Retina (tissue), 1 donor: Measurements from ENCODE around the gene SLC38A11.

ENCODE experiments used
- DNase-seq: peaks from one replicate; pipeline ENCODE4 v3.0.0-alpha.2; 2016

The SLC38A11 gene

GRCh38 chr2:164913640-164914350 is 41.5 kb downstream of the SLC38A11 start:
- no peak for DNase-seq

DNA sequence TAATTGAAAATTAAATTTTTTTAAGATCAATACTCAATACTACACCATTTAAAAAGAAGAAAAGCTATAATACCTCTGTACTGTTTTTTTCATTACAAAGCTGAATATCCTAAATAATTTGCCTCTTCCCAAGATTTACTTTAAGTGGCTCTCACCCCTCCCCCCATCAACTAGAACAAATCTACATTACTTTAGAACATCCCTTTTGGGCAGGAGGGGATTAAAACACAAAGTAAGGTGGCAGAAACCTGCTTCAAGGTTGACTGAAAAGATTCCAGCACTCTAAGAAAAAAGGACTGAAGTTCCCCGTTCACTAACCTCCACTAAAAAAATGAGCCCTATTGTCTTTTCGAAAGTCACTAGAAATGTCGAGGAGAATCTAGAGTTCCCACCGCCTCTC is 42.3 kb downstream of the SLC38A11 start:
- DNase-seq: no peak

- DNase-seq: no peak
Measured at GRCh38 chr2:164911832-164912231, 43.5 kb downstream of the SLC38A11 start.

DNA sequence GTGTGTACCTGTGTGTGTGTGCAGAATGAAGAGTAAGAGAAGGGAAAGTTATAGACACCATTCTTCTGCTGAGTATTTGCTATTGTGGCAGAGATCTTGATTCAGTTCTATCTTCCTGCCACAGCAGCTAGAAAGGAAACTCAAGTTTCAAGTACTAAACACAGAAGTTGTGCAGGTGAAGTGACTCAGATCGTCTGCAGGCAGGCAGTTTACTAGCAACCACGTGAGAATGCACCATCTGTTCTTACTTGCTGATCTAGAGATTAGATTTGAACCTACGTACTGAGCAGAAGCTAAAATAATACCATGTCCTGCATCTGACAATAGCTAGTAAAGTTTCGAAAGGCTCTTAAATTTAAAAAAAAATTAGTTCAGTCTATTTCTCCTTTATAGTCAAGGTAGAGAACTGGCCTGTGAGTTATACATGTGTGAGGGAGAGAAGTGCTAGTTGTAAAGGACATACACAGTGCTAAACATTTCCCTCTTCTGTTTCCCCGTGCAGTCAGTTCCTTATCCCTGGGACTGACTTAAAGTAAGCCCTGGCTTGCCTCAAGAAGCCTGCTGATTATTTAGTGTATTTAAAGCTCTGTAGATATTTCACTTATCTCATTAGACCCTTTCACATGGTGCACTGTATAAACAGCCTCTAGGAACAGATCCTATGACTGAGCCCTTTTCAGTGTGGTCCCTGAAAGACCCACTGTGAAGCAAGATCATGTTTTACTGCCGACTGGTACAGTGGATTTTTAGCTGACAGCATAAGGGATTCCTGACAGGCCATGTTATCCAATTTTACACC is 45.0 kb downstream of the SLC38A11 start:
- DNase-seq: no peak

DNA sequence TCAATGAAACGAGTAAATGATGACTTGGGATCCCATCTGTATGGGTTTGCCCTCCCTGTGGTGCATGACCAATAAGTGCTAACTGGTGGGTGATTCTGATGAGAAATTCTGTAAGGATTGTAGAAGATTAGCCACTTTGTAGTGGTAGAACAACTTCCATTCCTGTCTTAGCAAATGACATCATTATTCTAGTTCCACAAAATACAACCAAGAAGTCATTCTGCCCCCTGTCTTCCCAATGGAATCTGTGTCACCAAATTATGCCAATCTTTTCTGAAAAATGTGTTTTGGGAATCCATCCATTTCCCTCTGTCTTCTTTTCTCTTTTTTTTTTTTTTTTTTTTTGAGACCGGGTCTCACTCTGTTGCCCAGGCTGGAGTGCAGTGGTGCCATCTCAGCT is 48.4 kb downstream of the SLC38A11 start:
- no peak for DNase-seq

- no peak for DNase-seq
Measured at GRCh38 chr2:164905307-164905706, 50.0 kb downstream of the SLC38A11 start.

DNA sequence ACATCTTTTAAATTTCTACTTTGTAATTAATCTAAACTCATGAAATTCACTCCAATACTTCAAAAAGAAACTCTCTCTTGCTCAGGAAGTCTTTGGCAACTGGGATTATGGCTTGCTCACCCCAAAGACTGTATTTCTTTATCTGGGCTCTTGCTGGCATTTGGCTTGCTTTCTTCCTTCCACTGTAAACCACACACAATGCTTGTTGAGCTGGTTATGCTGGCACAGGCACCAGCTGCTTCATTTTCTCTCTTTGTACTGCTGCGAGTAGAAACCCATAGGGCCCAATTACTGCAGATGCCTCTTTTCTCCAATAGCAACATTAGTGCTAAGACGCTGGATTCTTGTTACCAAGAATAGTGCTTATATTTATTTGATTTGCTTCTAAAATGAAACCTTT is 51.4 kb downstream of the SLC38A11 start:
- no peak for DNase-seq

DNA sequence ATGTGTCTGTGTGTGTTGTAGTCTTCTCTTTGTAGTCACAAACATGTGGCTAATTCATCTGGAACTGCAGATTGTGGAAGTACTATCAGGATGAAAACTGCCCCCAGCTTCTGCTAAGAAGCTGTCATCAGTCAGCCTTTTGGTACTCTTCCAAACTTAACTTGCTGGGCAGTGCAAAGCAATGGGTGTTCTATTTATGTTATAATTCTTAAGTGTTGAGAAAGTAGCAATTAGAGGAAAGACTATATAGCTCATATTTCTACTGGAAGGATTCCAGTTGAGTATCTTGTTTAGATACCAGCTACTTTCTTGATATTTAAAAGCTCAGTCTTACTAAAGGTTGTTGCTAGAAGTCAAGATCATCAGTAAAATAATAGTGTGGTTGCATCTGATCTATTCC is 52.1 kb downstream of the SLC38A11 start:
- no peak for DNase-seq

DNA sequence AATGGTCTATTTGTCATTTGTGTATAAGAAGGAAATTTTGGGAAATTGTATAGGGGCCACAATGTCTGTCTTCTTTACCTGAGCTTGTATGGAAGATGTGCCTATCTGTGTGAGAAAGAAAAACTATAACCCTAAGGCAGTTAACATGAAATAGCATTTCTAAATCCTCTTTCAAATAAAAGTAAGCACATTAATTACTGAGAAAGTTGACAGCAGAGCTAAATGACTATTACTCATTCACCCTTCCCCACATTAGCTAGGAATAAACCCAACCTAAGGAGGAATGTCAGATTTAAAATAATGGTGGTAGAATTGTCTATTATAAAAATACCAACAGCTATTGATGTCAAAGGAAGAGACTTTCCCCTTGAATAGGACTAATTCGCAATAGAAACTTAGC is 56.2 kb downstream of the SLC38A11 start:
- DNase-seq: no peak

DNA sequence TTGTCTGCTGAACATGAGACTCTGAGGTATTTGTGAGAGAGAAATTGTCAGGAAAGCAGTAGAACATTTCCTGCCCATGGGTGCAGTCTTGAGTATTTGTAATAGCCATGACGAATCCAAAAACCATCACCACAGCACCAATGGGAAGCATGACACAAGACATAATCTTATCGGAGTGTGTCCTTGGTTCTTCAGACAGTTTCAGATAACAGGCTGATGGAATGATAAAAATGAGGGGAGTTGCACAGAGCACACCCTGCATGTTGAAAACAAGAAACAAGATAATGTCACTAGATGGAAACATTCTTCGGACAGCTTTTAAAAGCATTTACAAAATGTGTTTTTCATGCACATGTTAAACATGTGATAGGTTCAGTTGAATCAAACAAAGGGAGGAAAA is 56.9 kb downstream of the SLC38A11 start:
- no peak for DNase-seq

DNA sequence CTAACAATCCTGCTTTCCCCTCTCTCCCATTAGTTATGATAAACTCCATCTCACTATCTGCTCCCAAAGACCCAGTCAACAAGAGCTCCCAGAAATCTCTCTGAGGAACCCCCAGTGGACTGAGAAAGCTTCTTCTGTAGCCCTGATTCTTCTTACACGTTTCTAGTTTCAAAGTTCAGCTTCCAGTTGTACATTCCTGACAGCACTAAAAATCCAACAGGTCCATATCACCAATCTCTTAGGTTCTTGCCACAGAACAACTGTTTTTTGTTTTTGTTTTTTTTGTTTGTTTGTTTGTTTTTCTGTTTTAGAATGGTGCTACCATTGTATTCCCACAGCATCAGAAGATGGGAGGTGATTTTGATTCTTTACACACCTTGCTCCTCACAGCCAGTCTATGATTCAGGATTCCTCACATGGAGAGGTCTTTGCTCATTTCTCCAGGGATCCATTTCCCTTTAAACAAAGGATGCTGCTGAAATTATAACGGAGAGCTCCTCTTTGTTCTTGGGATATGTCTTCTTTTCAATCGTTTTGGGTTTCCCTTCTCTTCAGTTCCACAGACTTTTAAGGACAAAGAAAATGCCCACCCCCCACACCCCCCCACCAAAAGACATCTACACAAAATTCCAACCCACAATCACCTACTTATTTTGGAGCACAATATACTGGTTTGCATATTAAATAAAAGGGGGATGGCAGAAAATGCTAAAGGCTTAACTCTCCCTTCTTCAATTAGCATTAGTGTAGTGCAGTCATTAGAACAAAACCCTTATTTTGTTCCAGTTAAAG is 57.7 kb downstream of the SLC38A11 start:
- no peak for DNase-seq

DNA sequence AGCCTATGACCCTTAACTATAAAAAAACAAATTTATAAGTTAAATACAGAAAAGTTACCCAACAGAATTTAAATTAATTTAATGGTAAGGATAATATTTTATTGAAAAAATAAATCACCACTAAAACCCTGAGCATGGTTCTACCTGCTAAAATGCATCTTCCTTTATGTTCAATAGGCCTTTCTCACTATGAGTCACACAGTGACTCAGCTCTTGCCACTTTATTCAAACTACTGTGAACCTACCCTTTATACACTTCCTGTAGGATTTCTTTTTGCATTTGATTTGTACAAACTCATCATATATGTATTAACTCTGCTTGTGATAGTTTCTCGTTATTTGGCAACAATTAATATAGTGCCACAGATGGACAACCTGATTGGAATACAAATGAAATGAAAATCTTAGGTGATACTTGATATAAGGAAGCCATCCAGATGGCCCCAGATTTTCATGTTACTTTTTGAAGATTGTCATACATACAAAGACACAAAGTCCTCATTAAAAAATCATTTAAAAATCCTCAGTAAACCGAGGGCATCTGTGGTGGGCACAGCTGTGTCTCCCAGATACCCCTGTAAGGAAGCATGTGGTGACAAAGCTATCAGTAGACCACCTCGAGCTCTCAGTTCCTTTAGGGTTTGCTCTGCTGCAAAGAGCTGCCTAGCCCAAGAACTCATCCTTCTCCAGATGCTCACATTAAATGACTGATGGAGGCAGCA is 58.5 kb downstream of the SLC38A11 start:
- no peak for DNase-seq

DNA sequence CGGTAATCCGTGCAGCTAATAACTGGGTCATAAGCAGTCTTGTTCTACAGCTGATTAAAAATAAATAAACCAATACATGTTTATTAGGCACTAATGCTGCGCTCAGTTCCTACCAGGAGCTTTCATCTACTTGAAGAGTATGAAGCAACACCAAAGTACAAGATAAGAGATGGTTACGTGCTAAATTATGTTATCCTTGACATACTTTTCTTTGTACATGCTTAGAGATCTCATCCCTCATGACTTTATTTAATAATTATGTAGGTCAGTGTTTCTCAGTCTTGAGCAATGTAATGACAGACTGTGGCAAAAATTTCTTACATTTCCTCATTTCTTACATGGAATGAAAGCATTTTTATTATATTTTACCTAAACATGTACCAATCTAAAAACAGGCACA is 59.1 kb downstream of the SLC38A11 start:
- no peak for DNase-seq

DNA sequence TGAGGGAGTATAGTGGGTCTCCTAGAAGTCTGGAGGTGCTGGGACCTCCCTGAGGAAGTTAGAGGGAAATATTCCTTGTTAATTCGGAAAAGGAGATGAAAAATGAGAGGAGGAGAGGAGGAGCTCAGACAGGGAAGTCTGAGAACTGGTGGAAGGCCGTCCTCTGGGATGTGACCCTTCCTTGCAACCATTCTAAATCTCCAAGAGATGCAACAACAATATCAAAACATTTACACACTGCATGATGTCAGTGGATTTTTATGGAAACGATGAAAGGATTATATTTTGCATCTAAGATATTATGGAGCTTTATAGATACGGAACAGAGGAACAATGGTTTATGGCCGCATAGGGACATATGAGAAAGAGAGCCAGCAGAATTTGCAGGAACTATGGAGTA is 63.9 kb downstream of the SLC38A11 start:
- no peak for DNase-seq

GRCh38 chr2:164890544-164890943 is 64.8 kb downstream of the SLC38A11 start:
- no peak for DNase-seq

GRCh38 chr2:164888592-164888991 is 66.7 kb downstream of the SLC38A11 start:
- no peak for DNase-seq

GRCh38 chr2:164887434-164888144 is 67.7 kb downstream of the SLC38A11 start:
- DNase-seq: no peak

GRCh38 chr2:164882276-164882675 is 73.0 kb downstream of the SLC38A11 start:
- no peak for DNase-seq

- DNase-seq: no peak
Measured at GRCh38 chr2:164881524-164881923, 73.8 kb downstream of the SLC38A11 start.

DNA sequence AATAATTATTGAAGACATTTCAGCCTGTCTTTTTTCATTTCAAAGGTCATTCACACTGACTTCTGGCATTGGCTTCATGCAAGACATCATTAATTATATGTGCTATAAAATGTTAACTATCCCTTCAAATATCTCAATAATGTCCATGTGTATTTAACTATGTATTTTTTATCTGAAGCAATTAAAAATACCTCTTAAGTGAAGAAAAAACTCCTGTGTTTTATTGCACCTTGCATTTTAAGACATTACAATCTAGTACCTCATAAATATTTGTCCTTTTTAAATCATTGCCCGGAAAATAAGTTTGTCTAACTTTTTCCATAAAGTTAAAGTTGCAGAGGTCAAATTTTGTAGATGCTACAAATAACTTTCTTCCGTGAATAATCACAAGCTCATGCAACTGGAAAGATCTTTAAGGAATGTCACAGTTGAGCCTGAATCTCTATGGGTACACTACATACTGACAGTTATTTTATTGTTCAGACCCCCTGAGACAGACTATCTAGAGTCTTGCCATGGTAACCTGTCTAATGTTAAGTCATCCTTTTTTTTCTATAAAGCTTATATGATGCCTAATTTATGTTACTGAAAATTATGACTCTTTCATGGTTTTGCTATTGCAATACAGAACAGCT is 75.3 kb downstream of the SLC38A11 start:
- no peak for DNase-seq

DNA sequence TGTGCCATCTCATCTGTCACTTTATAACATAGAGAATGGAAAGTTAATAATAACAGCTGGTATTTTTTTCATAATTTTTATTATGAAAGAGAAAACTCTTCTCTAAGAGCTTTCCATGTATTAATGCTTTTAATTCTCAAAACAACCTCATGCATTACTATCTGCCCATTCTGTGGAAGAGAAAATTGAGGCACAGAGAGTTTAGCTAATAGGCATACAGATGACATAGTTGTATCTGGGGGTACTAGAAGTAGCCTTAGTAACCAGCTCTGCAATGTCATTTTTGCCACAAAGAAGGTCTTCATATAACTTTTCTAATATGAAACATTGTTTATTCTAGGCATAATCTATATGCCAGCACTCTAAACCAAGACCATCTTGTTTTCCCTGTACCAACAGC is 77.4 kb downstream of the SLC38A11 start:
- no peak for DNase-seq

GRCh38 chr2:164877169-164877568 is 78.2 kb downstream of the SLC38A11 start:
- DNase-seq: no peak
